Tibial artery (tissue), 4 donors: ENCODE measurements around the gene GJB4.
"Not testable (repeated sequence)": the region's sequence is repeated elsewhere in the genome, so short reads cannot be mapped to it uniquely, and the experiment has no call there.

Experiments
- DNase-seq, 2 donors: peaks; one replicate each; pipeline ENCODE4 v3.0.0-alpha.2; 2019
- H3K27ac ChIP-seq, 2 donors: fragments of 200-600 bp; sonication (generic) in 1 of 2; 1 replicate in 1 of 2; 2 replicates in 1 of 2; pipeline ENCODE4 v1.5.1; 2018 to 2019; ENCODE audit warnings: mild to moderate bottlenecking in 1 of 2
- H3K27me3 ChIP-seq, 2 donors: fragments of 200-600 bp; sonication (generic) in 1 of 2; one replicate each; pipeline versions ENCODE4 v1.5.1 to v1.6.0; 2016 to 2019
- H3K36me3 ChIP-seq, 3 donors: fragments of 200-600 bp; sonication (generic) in 2 of 3; one replicate each; pipeline ENCODE4 v1.5.1; 2016 to 2019; ENCODE audit warnings: mild to moderate bottlenecking in 2 of 3
- H3K4me1 ChIP-seq, 4 donors: fragments of 200-600 bp; sonication (generic) in 2 of 4; 1 replicate in 3 of 4; 2 replicates in 1 of 4; pipeline ENCODE4 v1.5.1; 2016 to 2019
- H3K4me3 ChIP-seq, 2 donors: fragments of 200-600 bp; sonication (generic) in 1 of 2; 1 replicate in 1 of 2; 2 replicates in 1 of 2; pipeline ENCODE4 v1.5.1; 2018 to 2019; ENCODE audit warnings: mild to moderate bottlenecking in 2 of 2
- H3K9me3 ChIP-seq, 3 donors: fragments of 200-600 bp; sonication (generic) in 1 of 3; one replicate each; pipeline ENCODE4 v1.5.1; 2016 to 2019
- intact Hi-C: fragments of 100-400 bp; cut with DNase I; formaldehyde crosslinking; loops from one replicate; pipeline ENCODE4 v1.15.0; 2023; ENCODE audit warnings: low total_unique reads
- TF ChIP-seq, protein P1 (sequence below), 2 experiments: fragments of 200-600 bp in 1 of 2; fragments of 450-650 bp in 1 of 2; IDR thresholded peaks; one replicate each; pipeline ENCODE4 v1.5.1; 2017 to 2019; ENCODE audit warnings: antibody characterized with exemption in 2 of 2, mild to moderate bottlenecking in 1 of 2, moderate library complexity in 1 of 2

GJB4 gene

DNA sequence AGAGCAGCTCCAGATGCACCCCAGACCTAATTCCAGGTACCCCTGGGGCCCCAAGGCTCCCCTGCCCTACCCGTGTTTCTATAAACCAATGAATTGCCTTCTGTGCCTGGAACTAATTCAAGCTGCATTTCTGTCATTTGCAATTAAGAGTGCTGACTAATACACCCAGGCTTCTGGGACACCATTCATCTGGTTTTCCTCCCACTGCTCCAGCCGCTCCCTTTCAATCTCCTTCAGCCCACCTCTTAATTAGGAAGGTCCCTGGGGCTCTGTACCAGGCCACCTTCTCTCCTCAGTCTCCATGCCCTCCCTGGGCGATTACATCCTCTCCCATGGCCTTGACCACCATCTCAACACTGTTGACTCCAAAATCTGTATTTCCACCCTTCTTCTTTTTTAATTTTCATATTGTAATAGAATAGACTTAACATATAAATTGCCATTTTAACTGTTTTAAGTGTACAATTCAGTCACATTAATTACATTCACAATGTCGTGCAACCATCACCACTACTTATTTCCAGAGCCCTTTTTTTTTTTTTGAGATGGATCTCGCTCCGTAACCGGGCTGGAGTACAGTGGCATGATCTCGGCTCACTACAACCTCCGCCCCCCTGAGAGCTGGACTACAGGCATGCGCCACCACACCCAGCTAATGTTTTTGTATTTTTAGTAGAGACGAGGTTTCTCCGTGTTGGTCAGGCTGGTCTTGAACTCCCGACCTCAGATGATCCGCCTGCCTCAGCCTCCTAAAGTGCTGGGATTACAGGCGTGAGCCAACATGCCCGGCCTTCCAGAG lies 12.2 kb downstream of the GJB4 start:
- H3K36me3 ChIP-seq: no peaks in the 10 kb centered on the region
- H3K4me1 ChIP-seq: no peaks in the 10 kb centered on the region
- intact Hi-C loops: loop anchor here (5.0 kb wide), 1 partner anchor 1746 kb away; no protein-coding TSS in a partner anchor
- H3K9me3 ChIP-seq: no peaks in the 10 kb centered on the region
- no peak for DNase-seq
- H3K27me3 ChIP-seq: peaks cover 0 to 5% of the 10 kb centered on the region in 2 donors
- TF ChIP-seq, protein P1, sequence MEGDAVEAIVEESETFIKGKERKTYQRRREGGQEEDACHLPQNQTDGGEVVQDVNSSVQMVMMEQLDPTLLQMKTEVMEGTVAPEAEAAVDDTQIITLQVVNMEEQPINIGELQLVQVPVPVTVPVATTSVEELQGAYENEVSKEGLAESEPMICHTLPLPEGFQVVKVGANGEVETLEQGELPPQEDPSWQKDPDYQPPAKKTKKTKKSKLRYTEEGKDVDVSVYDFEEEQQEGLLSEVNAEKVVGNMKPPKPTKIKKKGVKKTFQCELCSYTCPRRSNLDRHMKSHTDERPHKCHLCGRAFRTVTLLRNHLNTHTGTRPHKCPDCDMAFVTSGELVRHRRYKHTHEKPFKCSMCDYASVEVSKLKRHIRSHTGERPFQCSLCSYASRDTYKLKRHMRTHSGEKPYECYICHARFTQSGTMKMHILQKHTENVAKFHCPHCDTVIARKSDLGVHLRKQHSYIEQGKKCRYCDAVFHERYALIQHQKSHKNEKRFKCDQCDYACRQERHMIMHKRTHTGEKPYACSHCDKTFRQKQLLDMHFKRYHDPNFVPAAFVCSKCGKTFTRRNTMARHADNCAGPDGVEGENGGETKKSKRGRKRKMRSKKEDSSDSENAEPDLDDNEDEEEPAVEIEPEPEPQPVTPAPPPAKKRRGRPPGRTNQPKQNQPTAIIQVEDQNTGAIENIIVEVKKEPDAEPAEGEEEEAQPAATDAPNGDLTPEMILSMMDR (IDR thresholded peaks at IDR 0.05): no peak
- no peak overlapping the region for H3K4me3 ChIP-seq
- no peak overlapping the region for H3K27ac ChIP-seq

DNA sequence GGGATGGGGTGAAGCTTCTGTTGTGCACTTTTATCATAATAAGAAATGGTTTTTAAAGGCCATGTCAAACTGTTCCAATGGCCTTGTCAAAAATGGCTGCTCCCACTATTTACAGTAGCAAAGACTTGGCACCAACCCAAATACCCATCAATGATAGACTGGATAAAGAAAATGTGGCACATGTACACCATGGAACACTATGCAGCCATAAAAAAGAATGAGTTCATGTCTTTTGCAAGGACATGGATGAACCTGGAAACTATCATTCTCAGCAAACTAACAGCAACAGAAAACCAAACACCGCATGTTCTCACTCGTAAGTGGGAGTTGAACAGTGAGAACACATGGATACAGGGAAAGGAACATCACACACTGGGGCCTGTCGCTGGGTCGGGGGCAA lies 13.6 kb downstream of the GJB4 start:
- H3K4me1 ChIP-seq, H3K27ac ChIP-seq, H3K36me3 ChIP-seq, H3K9me3 ChIP-seq, H3K4me3 ChIP-seq, DNase-seq: not testable (repeated sequence)
- intact Hi-C loops: loop anchor here (5.0 kb wide), 1 partner anchor 1744 kb away; no protein-coding TSS in a partner anchor
- peaks cover 0 to 15% of the 10 kb centered on the region in 2 donors for H3K27me3 ChIP-seq

DNA sequence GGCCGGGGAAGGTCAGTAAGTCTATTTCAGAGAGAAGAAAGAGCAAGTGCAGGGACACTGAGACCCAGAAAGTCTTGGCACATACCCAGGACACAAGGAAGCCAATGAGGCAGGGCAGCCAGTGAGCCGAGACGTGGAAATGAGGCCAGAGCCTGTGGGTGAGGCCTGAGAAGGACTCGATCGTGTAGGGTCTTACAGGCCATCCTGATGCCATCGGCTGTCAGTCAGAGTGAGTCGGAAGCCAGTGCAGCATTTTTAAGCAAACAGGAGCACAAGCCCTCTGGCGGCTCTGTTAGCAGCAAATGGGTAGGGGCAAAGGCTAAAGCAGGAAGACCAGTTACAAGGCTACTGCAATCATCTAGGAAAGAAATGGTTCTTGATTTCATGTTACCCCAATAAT lies 15.4 kb downstream of the GJB4 start:
- H3K4me3 ChIP-seq: no peak overlapping the region
- H3K27me3 ChIP-seq: peaks cover 0 to 17% of the 10 kb centered on the region in 2 donors
- no peaks in the 10 kb centered on the region for H3K36me3 ChIP-seq
- TF ChIP-seq, protein P1 (IDR thresholded peaks at IDR 0.05): no peak
- DNase-seq: no peak
- no peaks in the 10 kb centered on the region for H3K4me1 ChIP-seq
- intact Hi-C loops: loop anchor here (5.0 kb wide), 1 partner anchor 1742 kb away; no protein-coding TSS in a partner anchor
- no peak overlapping the region for H3K27ac ChIP-seq
- H3K9me3 ChIP-seq: no peaks in the 10 kb centered on the region

DNA sequence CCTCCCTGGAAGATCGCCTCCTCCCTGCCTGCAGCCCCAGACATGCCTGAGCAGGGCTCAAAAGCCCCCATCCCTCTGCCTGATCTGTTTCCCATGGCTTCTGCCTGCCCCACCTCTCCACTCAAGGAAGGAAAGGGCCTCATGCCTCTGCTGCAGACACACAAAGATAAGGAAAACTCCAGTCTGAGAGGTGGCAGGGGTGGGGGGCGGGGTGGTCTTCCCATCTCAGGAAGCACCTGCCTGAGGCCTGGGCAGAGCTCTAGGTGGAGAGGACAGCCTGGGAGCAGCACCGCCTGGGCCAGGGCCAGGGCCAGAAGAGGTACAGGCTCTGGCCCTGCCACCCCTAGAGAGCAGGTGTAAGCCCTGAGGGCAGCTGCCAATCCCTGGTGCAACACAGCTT lies 17.4 kb downstream of the GJB4 start:
- H3K4me3 ChIP-seq: no peak overlapping the region
- TF ChIP-seq, protein P1 (IDR thresholded peaks at IDR 0.05): no peak
- no peak overlapping the region for H3K27ac ChIP-seq
- H3K9me3 ChIP-seq: no peaks in the 10 kb centered on the region
- peaks cover 7 to 36% of the 10 kb centered on the region in 2 donors for H3K27me3 ChIP-seq
- no peaks in the 10 kb centered on the region for H3K36me3 ChIP-seq
- DNase-seq: no peak
- intact Hi-C loops: no loop called here
- peaks cover 0 to 18% (median 13%) of the 10 kb centered on the region in 4 donors for H3K4me1 ChIP-seq

DNA sequence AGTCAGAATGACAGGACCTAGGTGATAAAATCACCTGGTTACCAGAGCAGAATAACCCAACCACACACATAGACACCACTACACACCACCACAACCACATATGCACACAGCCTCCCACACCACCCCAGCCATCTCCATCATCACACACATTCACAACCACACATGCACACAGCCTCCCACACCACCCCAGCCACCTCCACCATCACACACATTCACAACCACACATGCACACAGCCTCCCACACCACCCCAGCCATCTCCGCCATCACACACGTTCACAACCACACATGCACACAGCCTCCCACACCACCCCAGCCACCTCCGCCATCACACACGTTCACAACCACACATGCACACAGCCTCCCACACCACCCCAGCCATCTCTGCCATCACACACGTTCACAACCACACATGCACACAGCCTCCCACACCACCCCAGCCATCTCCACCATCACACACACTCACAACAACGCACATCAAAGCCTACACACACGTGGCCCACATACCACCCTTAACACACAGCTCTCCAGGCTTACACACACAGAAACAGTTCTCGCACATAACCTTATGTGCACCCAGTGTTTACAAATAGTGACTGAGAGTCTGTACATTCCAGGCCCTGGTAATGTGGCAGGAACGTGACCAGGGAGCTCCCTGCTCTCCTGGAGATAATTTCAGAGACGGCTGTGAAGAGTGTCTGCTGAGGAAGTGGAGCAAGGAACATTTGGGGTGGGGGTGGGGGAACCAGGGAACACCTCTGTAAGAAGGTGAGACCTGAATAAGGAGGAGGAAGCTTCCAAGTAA lies 18.2 kb downstream of the GJB4 start:
- H3K27me3 ChIP-seq: peaks cover 11 to 45% of the 10 kb centered on the region in 2 donors
- no peaks in the 10 kb centered on the region for H3K9me3 ChIP-seq
- DNase-seq: no peak
- H3K4me1 ChIP-seq: peaks cover 0 to 21% (median 16%) of the 10 kb centered on the region in 4 donors
- intact Hi-C loops: no loop called here
- no peak overlapping the region for H3K27ac ChIP-seq
- no peak overlapping the region for H3K4me3 ChIP-seq
- TF ChIP-seq, protein P1 (IDR thresholded peaks at IDR 0.05): no peak
- no peaks in the 10 kb centered on the region for H3K36me3 ChIP-seq

DNA sequence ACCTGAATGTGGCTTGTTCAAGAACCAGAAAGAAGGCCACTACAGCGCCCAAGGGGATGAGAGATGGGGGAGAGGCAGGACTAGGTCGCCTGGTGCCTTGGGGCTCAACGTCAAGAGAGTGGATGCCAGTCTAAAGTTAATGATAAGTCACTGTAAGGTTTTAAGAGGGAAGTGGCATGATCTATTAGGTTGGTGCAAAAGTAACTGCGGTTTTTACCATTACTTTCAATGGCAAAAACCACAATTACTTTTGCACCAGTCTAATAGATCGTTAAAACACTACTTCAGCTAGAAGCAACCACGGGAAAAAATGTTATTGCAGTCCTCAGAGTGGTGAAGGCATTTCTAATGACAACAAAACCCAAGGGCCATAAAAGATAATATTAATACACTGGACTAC lies 18.8 kb downstream of the GJB4 start:
- TF ChIP-seq, protein P1 (IDR thresholded peaks at IDR 0.05): no peak
- Histone ChIP-seq H3K36me3 (no peaks in the 10 kb centered on the region), H3K9me3 (no peaks in the 10 kb centered on the region), H3K27me3 (peaks cover 11 to 49% of the 10 kb centered on the region in 2 donors), H3K4me3 (no peak overlapping the region), H3K4me1 (peaks cover 0 to 21% (median 16%) of the 10 kb centered on the region in 4 donors), H3K27ac (no peak overlapping the region)
- intact Hi-C loops: no loop called here
- no peak for DNase-seq
